ENCODE data around the gene SCD5. TPM values are rescaled to one million over a fixed set of nuclear protein-coding genes. Genes with fewer than 3 reads are reported as not detected.

The SCD5 gene
- total and polyA plus RNA-seq, 2 of the 4 experiments (the other 2 are of a cell fraction): 12.4 to 13.5 TPM

DNA sequence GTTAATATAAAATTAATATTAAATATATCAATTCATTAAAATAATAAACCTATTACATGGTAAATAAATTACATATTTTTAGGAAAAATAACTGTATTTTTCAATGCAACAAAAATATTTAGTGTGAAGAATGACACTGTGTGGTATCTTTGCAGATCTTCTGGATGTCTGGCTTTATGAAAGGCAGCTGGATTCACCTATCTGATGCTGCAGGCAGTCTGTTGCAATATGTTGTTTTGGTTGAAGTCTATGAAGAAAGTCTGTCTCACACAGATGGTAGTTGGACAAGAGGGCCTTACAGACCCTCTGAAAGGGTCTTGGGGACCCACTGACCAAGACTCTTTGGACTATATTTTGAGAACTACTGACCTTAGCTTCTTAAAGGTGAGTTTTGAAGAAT is 147.7 kb downstream of the SCD5 start:
- no peaks in the 10 kb centered on the region for H3K27me3 ChIP-seq (ENCODE audit: control insufficient read depth, insufficient read depth, low read length)
- no peak overlapping the region for H3K27ac ChIP-seq (ENCODE audit: insufficient read depth, low read length)
- H2BK120ac ChIP-seq (ENCODE audit: low read depth, low read length): no peak overlapping the region
- DNase-seq: no peak
- H3K18ac ChIP-seq (ENCODE audit: low read depth, low read length): no peak overlapping the region
- no peak overlapping the region for H3K4ac ChIP-seq (ENCODE audit: low read depth, low read length)
- H2BK5ac ChIP-seq (ENCODE audit: low read depth, low read length, poor library complexity, severe bottlenecking): no peak overlapping the region
- H3K4me1 ChIP-seq (ENCODE audit: control insufficient read depth, insufficient read depth, low read length): peaks cover 2% of the 10 kb centered on the region; the same call in 1 of the 2 replicates
- in situ Hi-C loops (cut with MboI; ENCODE audit: low sequenced_read_pairs): no loop called here
- H3K23ac ChIP-seq (ENCODE audit: low read depth, low read length): no peak overlapping the region
- no peak overlapping the region for H3K56ac ChIP-seq (ENCODE audit: extremely low read depth, insufficient read depth, low read length)
- no TSS peak for BruUV-seq (replicated peaks)
- H4K5ac ChIP-seq (ENCODE audit: low read depth, low read length): no peak overlapping the region
- no peak overlapping the region for H2AK5ac ChIP-seq (ENCODE audit: low read depth, low read length)
- dilution Hi-C loops (cut with HindIII; ENCODE audit: low sequenced_read_pairs, unreplicated experiment): no loop called here
- no peak overlapping the region for H2AK9ac ChIP-seq (replicated peaks; ENCODE audit: low read depth, low read length, poor library complexity)
- no peak for ATAC-seq (ENCODE audit: low read depth)
- no peaks in the 10 kb centered on the region for H4K20me1 ChIP-seq (ENCODE audit: insufficient read depth, low read length)
- H3K4me2 ChIP-seq (ENCODE audit: low read depth, low read length): no peak overlapping the region
- no peaks in the 10 kb centered on the region for H3K79me1 ChIP-seq (ENCODE audit: low read depth in 1 of 2, low read length in 2 of 2)
- no peaks in the 10 kb centered on the region for H3K9me3 ChIP-seq (ENCODE audit: control insufficient read depth, insufficient read depth, low read length)
- no peak for TF ChIP-seq MAZ (IDR thresholded peaks at IDR 0.05; ENCODE audit: borderline replicate concordance, low read depth, low read length)
- no peak overlapping the region for H2BK15ac ChIP-seq (ENCODE audit: low read depth, low read length)
- ChIA-PET POLR2A (ENCODE audit: unreplicated experiment) (no interaction called here), CTCF (interaction anchor here (0.6 to 0.7 kb wide), 2 partner anchors 22 to 135 kb away, joined by 5 to 7 read pairs; no protein-coding TSS in a partner anchor)
- H3K4me3 ChIP-seq (ENCODE audit: insufficient read depth, low read depth, low read length): no peak overlapping the region
- no peak overlapping the region for H4K8ac ChIP-seq (ENCODE audit: low read depth in 2 of 2, low read length in 2 of 2)
- no peak overlapping the region for H3K9ac ChIP-seq (ENCODE audit: low read depth, low read length)
- H3K36me3 ChIP-seq (ENCODE audit: control insufficient read depth, insufficient read depth, low read length): 0 out of 2 replicates have a peak, but pooled peaks cover 2% of the 10 kb centered on the region
- H2BK20ac ChIP-seq (ENCODE audit: low read depth, low read length): no peak overlapping the region
- no peak overlapping the region for H2AFZ ChIP-seq (replicated peaks; ENCODE audit: low read length, poor library complexity)
- intact Hi-C loops (cut with micrococcal nuclease): no loop called here
- peaks cover 2% of the 10 kb centered on the region; the same call in 1 of the 2 replicates for H3K9me1 ChIP-seq (ENCODE audit: insufficient read depth, low read length)
- H3K14ac ChIP-seq (replicated peaks; ENCODE audit: low read depth, low read length): no peak overlapping the region
- H4K91ac ChIP-seq (ENCODE audit: insufficient read depth, low read depth, low read length): no peak overlapping the region

All from IMR-90 (cell line).